Activated T-helper 1 cell treated with anti-CD3 and anti-CD28 coated beads, Interleukin-12 subunit alpha, Interleukin-12 subunit beta, Interleukin-2, Interleukin-4 antibody, amounts not matched to agents 30 ng/mL and 10 ng/mL and 1 ng/mL, durations not matched to agents 14 hours and 24 hours and 36 hours (primary cell): ENCODE measurements around the gene ENTREP3. TPM values are rescaled to one million over a fixed set of nuclear protein-coding genes. Genes with fewer than 3 reads are reported as not detected.
A peak's percentile ranks its signal among the peaks of the same experiment; 100 is the strongest.

Experiments used
- DNase-seq: peaks from one replicate; pipeline ENCODE4 v3.0.0; 2021; ENCODE audit warnings: low spot score
- H3K27ac Mint-ChIP-seq: one replicate; pipeline ENCODE4 v1.8.0; 2021; ENCODE audit warnings: mild to moderate bottlenecking, mixed read lengths
- H3K27me3 Mint-ChIP-seq: one replicate; pipeline ENCODE4 v1.8.0; 2022; ENCODE audit warnings: mild to moderate bottlenecking, moderate library complexity, mixed read lengths; ENCODE audit not compliant: insufficient read depth
- H3K36me3 Mint-ChIP-seq: one replicate; pipeline ENCODE4 v1.8.0; 2021; ENCODE audit warnings: low read depth, mixed read lengths
- H3K4me1 Mint-ChIP-seq: one replicate; pipeline ENCODE4 v1.8.0; 2021; ENCODE audit warnings: low read depth, mixed read lengths
- H3K4me3 Mint-ChIP-seq: one replicate; pipeline ENCODE4 v1.8.0; 2021; ENCODE audit warnings: mild to moderate bottlenecking, moderate library complexity, mixed read lengths
- H3K9me3 Mint-ChIP-seq: one replicate; pipeline ENCODE4 v1.8.0; 2021; ENCODE audit warnings: mixed read lengths
- intact Hi-C: fragments of 100-400 bp; cut with micrococcal nuclease; formaldehyde crosslinking; loops from one replicate; pipeline ENCODE4 v1.15.1; 2024
- total RNA-seq: library from RNA; stranded (reverse); gene quantifications from 2 replicates; pipeline ENCODE4 v1.2.3, GENCODE V29; 2022

The ENTREP3 gene
- total RNA-seq, 1 donor from 2014 or later, result 40.3 TPM

DNA sequence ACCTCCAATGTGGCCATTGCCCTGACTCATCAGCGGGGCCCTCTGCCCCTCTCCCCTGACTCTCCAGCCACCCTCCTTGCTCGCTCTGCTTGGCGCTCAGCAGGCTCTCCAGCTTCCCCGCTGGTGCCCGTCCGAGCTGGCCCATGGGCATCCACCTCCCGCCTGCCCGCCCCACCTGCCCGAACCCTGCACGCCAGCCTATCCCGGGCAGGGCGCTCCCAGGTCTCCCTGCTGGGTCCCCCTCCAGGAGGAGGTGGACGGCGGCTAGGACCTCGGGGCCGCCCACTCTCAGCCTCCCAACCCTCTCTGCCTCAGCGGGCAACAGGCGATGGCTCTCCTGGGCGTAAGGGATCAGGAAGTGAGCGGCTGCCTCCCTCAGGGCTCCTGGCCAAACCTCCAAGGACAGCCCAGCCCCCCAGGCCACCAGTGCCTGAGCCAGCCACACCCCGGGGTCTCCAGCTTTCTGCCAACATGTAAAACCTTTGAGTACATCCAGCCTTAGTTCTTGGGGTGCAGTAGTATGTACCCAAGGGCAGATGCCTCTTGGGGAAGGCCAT is 32.8 kb upstream of the ENTREP3 start:
- Mint-ChIP-seq H3K4me1 (no peaks in the 10 kb centered on the region), H3K27me3 (peaks cover 10% of the 10 kb centered on the region), H3K36me3 (no peaks in the 10 kb centered on the region), H3K4me3 (no peak overlapping the region), H3K27ac (no peak overlapping the region), H3K9me3 (no peaks in the 10 kb centered on the region)
- no peak for DNase-seq
- intact Hi-C loops, result no loop called here

DNA sequence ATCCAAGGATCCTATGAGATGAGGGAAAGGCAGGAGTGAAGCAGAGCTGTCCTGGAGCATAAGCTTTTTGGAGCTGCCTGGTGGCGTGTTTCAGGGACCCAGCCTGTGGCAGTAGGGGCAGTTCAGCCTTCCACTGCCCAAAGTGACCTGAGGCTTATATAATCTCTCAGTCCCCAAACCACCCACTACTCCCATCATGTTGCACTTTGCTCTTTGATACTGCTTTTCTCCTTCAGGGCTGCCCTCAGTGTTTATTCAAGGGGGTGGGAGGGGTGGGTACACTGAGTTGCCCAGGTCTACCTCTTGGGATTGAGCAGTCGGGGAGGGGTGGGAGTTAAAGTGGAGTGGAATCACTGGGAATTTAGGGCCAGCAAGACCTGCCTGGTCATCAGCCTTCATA is 31.3 kb upstream of the ENTREP3 start:
- H3K27me3 Mint-ChIP-seq, result peaks cover 6% of the 10 kb centered on the region
- no peak overlapping the region for H3K4me3 Mint-ChIP-seq
- H3K36me3 Mint-ChIP-seq, result no peaks in the 10 kb centered on the region
- no peak overlapping the region for H3K27ac Mint-ChIP-seq
- no peak for DNase-seq
- intact Hi-C loops, result no loop called here
- H3K9me3 Mint-ChIP-seq, result no peaks in the 10 kb centered on the region
- H3K4me1 Mint-ChIP-seq, result no peaks in the 10 kb centered on the region

DNA sequence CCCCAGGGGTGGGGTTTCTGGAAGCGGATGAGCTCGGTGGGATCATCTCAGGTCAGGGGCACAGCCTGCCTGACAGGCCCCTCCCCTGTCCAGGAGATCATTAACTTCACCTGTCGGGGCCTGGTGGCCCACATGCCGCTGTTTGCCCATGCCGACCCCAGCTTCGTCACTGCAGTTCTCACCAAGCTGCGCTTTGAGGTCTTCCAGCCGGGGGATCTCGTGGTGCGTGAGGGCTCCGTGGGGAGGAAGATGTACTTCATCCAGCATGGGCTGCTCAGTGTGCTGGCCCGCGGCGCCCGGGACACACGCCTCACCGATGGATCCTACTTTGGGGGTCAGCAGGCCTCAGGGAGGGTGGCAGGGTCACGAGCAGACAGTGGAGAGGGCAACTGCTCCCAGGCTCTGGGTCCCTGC is 30.4 kb upstream of the ENTREP3 start:
- DNase-seq, result no peak
- Mint-ChIP-seq H3K36me3 (no peaks in the 10 kb centered on the region), H3K9me3 (no peaks in the 10 kb centered on the region), H3K27me3 (peaks cover 4% of the 10 kb centered on the region), H3K4me3 (no peak overlapping the region), H3K4me1 (no peaks in the 10 kb centered on the region), H3K27ac (no peak overlapping the region)
- intact Hi-C loops, result no loop called here

GRCh38 chr1:155285063-155285462 is 29.8 kb upstream of the ENTREP3 start:
- H3K9me3 Mint-ChIP-seq, result no peaks in the 10 kb centered on the region
- no peaks in the 10 kb centered on the region for H3K4me1 Mint-ChIP-seq
- H3K36me3 Mint-ChIP-seq, result no peaks in the 10 kb centered on the region
- DNase-seq, result no peak
- intact Hi-C loops, result no loop called here
- H3K27ac Mint-ChIP-seq, result no peak overlapping the region
- no peak overlapping the region for H3K4me3 Mint-ChIP-seq
- H3K27me3 Mint-ChIP-seq, result peaks cover under 1% of the 10 kb centered on the region

- Mint-ChIP-seq H3K27me3 (no peaks in the 10 kb centered on the region), H3K27ac (no peak overlapping the region), H3K4me3 (no peak overlapping the region), H3K9me3 (no peaks in the 10 kb centered on the region), H3K36me3 (no peaks in the 10 kb centered on the region), H3K4me1 (no peaks in the 10 kb centered on the region)
- no peak for DNase-seq
- intact Hi-C loops, result no loop called here
These were observed 29.2 kb upstream of the ENTREP3 start for GRCh38 chr1:155284476-155284875.

- no peaks in the 10 kb centered on the region for H3K9me3 Mint-ChIP-seq
- no peak overlapping the region for H3K4me3 Mint-ChIP-seq
- peaks cover 5% of the 10 kb centered on the region for H3K27me3 Mint-ChIP-seq
- intact Hi-C loops, result no loop called here
- no peaks in the 10 kb centered on the region for H3K36me3 Mint-ChIP-seq
- H3K27ac Mint-ChIP-seq, result no peak overlapping the region
- no peak for DNase-seq
- peaks cover 8% of the 10 kb centered on the region for H3K4me1 Mint-ChIP-seq
These were observed 27.3 kb upstream of the ENTREP3 start for GRCh38 chr1:155282488-155283091.

- no peak for DNase-seq
- Mint-ChIP-seq H3K27me3 (peaks cover 7% of the 10 kb centered on the region), H3K9me3 (no peaks in the 10 kb centered on the region), H3K27ac (no peak overlapping the region), H3K36me3 (no peaks in the 10 kb centered on the region), H3K4me3 (no peak overlapping the region), H3K4me1 (peaks cover 26% of the 10 kb centered on the region)
- intact Hi-C loops, result loop anchor here (2.0 to 10.0 kb wide), 3 partner anchors 37 to 776 kb away; partner anchors contain the start of genes ASH1L, LAMTOR2 and UBQLN4
These were observed 24.0 kb upstream of the ENTREP3 start for GRCh38 chr1:155279268-155279667.

GRCh38 chr1:155278689-155279160 is 23.4 kb upstream of the ENTREP3 start:
- Mint-ChIP-seq H3K4me1 (peaks cover 28% of the 10 kb centered on the region), H3K27ac (no peak overlapping the region), H3K27me3 (peaks cover 7% of the 10 kb centered on the region), H3K4me3 (peak overlapping the region; percentile 83), H3K36me3 (no peaks in the 10 kb centered on the region), H3K9me3 (no peaks in the 10 kb centered on the region)
- DNase-seq, result no peak
- intact Hi-C loops, result loop anchor here (1.0 to 10.0 kb wide), 4 partner anchors 36 to 776 kb away; partner anchors contain the start of genes ASH1L, LAMTOR2 and UBQLN4

DNA sequence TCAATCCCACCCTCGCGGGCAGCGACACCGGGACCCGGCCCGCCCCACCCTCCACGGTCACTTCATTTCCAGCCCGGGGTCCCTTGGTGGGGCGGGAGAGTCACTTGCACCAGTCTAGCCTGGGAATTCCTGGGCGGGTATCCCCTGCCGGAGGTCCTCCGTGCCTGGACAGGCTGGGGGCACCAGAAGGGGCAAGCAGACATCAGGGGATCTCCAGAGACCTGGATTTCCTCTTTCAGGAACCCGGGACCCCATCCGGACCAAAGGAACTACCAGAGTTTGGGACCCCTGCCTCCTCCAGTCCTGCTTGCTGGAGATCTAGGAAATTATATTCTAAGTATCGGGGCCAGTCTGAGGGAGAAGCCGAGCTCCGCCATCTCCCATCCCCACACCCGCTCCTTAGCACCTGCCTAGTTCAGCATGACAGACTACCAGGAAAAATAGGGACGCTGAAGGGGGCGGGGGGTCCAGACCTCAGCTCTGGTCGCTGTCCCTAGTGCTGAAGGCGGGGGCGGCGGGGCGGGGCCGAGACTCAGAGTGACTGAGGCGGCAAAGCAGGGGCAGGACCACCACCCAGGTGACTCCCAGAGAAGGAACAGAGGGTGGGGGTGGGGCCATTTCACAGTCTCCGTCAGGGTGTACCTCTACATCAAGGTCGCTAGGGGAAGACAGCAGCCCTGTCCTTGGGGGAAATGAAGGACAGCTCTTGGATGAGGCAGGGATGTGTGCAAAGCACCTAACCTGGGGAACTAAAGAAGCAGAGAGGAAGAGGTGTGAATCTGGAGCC is 22.8 kb upstream of the ENTREP3 start:
- Mint-ChIP-seq H3K4me1 (peaks cover 32% of the 10 kb centered on the region), H3K9me3 (no peaks in the 10 kb centered on the region), H3K36me3 (no peaks in the 10 kb centered on the region), H3K27ac (no peak overlapping the region), H3K27me3 (peaks cover 7% of the 10 kb centered on the region), H3K4me3 (peak overlapping the region; percentile 83)
- intact Hi-C loops, result loop anchor here (1.0 to 10.0 kb wide), 11 partner anchors 16 to 777 kb away; partner anchors contain the start of genes ASH1L, ENTREP3, FDPS and LAMTOR2
- DNase-seq, result peak; percentile 64

DNA sequence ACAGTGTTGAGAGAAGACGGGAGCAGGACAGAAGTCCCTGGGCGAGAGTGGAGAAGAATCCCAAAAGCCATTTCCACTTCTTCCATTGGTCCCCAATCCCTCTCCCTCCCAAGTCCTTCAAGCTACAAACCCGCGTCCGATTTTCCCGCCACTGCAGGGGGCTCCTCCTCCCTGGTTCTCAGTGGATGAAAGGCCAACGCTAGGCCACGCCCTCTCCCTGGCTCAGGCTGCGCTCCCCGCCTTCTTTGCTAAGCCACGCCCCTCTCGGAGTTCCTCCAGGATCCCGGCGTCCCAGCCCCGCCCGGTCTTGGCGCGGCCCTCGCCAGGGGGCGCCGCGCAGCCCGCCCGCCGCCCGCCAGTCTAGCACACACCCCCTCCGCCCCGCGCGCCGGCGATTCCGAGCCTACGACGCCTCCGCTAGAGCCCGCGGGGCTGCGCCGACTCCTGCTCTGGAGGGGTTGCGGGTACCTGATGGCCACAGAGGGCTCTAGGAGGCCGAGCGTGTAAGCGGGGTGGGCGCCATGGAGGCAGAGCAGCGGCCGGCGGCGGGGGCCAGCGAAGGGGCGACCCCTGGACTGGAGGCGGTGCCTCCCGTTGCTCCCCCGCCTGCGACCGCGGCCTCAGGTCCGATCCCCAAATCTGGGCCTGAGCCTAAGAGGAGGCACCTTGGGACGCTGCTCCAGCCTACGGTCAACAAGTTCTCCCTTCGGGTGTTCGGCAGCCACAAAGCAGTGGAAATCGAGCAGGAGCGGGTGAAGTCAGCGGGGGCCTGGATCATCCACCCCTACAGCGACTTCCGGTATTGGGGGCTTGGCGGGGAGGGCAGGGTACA is 22.0 kb upstream of the ENTREP3 start, which contains the start of gene HCN3:
Gene HCN3 (plus strand): TSS at position 394 of the 832 bp plus-strand sequence. CDS start 128 bp downstream, at position 522.
- peak; percentile 91 for DNase-seq
- intact Hi-C loops, result loop anchor here (1.0 to 10.0 kb wide), 9 partner anchors 15 to 778 kb away; partner anchors contain the start of genes ENTREP3, FDPS, LAMTOR2 and SCAMP3
- Mint-ChIP-seq H3K27ac (peak within 1 kb of the TSS; percentile 62), H3K27me3 (peaks cover 7% of the 10 kb centered on the region), H3K36me3 (peaks cover 6% of the 10 kb centered on the region), H3K4me1 (peaks cover 38% of the 10 kb centered on the region), H3K4me3 (peak within 1 kb of the TSS; percentile 83), H3K9me3 (no peaks in the 10 kb centered on the region)

DNA sequence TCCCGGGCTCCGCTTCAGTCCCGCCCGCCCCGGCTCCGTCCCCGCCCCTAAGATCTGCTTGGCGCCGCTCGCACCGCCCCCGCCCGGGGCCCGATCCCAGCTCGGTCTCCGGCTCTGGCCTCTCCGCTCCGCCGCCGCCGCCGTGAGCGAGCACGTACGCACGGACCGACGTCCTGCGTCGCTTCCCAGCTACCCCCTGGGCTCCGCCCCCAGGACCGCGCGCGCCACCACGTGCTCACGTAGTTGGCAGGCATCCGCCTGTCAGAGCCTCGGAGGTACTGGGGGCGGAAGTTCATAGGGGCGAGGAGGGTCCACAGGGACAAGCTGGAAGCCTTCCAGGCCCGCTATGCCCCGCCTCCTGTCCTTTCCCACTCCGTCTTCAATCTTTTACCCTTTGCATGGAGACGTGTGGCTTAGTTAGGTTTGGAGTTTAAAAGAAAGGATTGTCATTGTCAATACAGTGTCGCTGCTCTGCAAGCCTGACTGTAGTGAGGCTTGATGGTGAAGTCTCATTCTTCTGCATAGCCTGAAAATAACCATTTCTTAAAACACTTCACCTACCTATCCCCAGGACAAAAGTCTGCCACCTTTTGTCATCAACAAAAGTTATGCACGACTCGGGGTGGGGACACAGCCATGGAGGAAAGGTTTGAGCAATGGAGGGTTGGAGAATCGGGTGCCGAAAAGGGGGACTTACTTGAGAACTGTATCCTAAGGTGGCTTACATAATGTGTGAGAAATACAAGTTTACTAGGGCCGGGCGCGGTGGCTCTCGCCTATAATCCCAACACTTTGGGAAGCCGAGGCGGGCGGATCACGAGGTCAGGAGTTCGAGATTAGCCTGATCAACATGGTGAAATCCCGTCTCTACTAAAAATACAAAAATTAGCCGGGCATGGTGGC is 18.3 kb upstream of the ENTREP3 start, which contains the start of gene CLK2:
Gene CLK2 (minus strand): TSS at position 162 of the 903 bp plus-strand sequence. CDS start 2,527 bp downstream, outside the sequence.
- Mint-ChIP-seq H3K27ac (peak within 1 kb of the TSS; percentile 94), H3K9me3 (no peaks in the 10 kb centered on the region), H3K4me1 (peaks cover 47% of the 10 kb centered on the region), H3K4me3 (peak within 1 kb of the TSS; percentile 90), H3K27me3 (peaks cover 5% of the 10 kb centered on the region), H3K36me3 (peaks cover 29% of the 10 kb centered on the region)
- intact Hi-C loops, result loop anchor here (1.0 to 10.0 kb wide), 6 partner anchors 11 to 781 kb away; partner anchors contain the start of genes FDPS, LAMTOR2, MTX1 and SCAMP3
- DNase-seq, result peak; percentile 96
